Hepatocyte (in vitro differentiated cells): ENCODE measurements around the gene DTD1.

Experiments
- EZH2 ChIP-seq: fragments of 200-600 bp; sonication (generic); IDR thresholded peaks from 2 replicates; pipeline ENCODE4 v1.6.1; 2016; ENCODE audit warnings: antibody characterized with exemption, mild to moderate bottlenecking, borderline replicate concordance
- TF ChIP-seq, protein P1 (sequence below): fragments of 200-600 bp; sonication (generic); IDR thresholded peaks from 2 replicates; pipeline ENCODE4 v1.5.1; 2016; ENCODE audit warnings: antibody characterized with exemption, mild to moderate bottlenecking; ENCODE audit not compliant: poor library complexity

DNA sequence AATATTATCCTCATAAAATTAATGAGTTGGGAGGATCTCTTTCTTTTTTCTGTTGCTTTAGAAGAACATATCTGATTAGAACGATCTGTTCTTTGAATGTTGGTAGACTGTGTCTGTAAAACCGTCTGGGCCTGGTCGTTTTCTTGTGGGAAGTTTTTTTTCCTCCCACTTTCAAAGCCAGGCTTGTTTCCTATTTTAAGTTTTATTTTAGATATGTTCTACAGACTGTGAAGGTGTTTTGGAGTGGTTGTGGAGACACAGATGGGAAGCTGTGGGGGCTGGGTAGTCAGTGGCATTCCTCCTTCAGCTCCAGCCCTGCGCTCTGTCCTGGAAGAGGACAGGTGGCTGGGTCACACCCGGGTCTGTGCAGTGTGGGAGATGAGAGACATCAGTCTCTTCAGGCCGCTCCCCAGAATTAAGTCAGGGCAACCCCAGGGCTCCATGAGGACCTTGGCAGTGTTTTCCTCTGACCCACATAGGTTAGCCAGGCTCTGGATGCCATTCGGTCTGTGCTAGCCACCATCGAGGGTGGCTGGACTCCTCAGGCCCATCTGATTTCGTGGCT, 133.8 kb downstream of the DTD1 start:
- TF ChIP-seq, protein P1, sequence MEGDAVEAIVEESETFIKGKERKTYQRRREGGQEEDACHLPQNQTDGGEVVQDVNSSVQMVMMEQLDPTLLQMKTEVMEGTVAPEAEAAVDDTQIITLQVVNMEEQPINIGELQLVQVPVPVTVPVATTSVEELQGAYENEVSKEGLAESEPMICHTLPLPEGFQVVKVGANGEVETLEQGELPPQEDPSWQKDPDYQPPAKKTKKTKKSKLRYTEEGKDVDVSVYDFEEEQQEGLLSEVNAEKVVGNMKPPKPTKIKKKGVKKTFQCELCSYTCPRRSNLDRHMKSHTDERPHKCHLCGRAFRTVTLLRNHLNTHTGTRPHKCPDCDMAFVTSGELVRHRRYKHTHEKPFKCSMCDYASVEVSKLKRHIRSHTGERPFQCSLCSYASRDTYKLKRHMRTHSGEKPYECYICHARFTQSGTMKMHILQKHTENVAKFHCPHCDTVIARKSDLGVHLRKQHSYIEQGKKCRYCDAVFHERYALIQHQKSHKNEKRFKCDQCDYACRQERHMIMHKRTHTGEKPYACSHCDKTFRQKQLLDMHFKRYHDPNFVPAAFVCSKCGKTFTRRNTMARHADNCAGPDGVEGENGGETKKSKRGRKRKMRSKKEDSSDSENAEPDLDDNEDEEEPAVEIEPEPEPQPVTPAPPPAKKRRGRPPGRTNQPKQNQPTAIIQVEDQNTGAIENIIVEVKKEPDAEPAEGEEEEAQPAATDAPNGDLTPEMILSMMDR, result no peak
- no peak for TF ChIP-seq EZH2
